ENCODE results near the gene RPS15A. TPM values are rescaled to one million over a fixed set of nuclear protein-coding genes. Genes with fewer than 3 reads are reported as not detected.

Gene RPS15A
- total and polyA plus RNA-seq, 4 donors = 349 to 1,185 (median 895) TPM

DNA sequence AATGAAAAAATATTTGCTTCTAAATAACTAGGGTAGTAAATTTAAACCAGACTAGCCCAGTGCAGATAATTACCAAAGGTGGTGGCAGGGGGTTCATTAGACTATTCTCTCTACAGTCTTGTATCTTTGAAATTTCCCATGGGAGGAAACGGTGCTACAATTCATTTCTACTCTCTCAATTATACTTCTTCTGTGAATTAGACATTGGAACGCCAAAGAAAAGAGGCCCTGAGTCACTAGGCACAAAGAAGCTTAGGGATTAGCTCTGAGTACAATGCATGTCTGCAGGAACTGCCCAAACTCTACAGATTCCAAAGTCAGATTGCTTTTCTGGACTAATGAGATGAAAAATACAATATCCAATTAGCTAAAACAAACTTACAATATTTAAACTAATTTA lies 41.9 kb upstream of the RPS15A start:
- Histone ChIP-seq H3K9me3 (ENCODE audit: control insufficient read depth in 4 of 4, low read length in 3 of 4) (no peaks in the 10 kb centered on the region), H3K9ac (ENCODE audit: low read depth in 1 of 2, low read length in 2 of 2) (no peak overlapping the region), H3K27ac (ENCODE audit: low read depth in 1 of 2, low read length in 2 of 2) (no peak overlapping the region), H3K4me1 (ENCODE audit: control insufficient read depth in 4 of 4, insufficient read depth in 4 of 4, low read length in 3 of 4) (peaks cover 0 to 3% (median 0%) of the 10 kb centered on the region in 4 donors), H3K4me3 (ENCODE audit: low read depth in 1 of 3, low read length in 3 of 3) (no peak overlapping the region), H3K27me3 (ENCODE audit: control insufficient read depth in 4 of 4, insufficient read depth in 4 of 4, low read length in 3 of 4) (no peaks in the 10 kb centered on the region), H3K36me3 (ENCODE audit: control insufficient read depth in 4 of 4, insufficient read depth in 3 of 4, low read depth in 1 of 4, low read length in 3 of 4) (peaks cover 12 to 88% (median 71%) of the 10 kb centered on the region in 4 donors)
- 92% methylated on average over 2 of the region's 2 CpGs for WGBS
- no peak for DNase-seq (ENCODE audit: low spot score)
- TF ChIP-seq TAF1 (conservative IDR thresholded peaks at IDR 0.05) = no peak
- TF ChIP-seq FOXA2 (IDR thresholded peaks at IDR 0.05) = no peak
- TF ChIP-seq, protein P1, sequence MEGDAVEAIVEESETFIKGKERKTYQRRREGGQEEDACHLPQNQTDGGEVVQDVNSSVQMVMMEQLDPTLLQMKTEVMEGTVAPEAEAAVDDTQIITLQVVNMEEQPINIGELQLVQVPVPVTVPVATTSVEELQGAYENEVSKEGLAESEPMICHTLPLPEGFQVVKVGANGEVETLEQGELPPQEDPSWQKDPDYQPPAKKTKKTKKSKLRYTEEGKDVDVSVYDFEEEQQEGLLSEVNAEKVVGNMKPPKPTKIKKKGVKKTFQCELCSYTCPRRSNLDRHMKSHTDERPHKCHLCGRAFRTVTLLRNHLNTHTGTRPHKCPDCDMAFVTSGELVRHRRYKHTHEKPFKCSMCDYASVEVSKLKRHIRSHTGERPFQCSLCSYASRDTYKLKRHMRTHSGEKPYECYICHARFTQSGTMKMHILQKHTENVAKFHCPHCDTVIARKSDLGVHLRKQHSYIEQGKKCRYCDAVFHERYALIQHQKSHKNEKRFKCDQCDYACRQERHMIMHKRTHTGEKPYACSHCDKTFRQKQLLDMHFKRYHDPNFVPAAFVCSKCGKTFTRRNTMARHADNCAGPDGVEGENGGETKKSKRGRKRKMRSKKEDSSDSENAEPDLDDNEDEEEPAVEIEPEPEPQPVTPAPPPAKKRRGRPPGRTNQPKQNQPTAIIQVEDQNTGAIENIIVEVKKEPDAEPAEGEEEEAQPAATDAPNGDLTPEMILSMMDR (IDR thresholded peaks at IDR 0.05; ENCODE audit: low read depth, low read length, missing input control) = no peak
- TF ChIP-seq, protein P2, sequence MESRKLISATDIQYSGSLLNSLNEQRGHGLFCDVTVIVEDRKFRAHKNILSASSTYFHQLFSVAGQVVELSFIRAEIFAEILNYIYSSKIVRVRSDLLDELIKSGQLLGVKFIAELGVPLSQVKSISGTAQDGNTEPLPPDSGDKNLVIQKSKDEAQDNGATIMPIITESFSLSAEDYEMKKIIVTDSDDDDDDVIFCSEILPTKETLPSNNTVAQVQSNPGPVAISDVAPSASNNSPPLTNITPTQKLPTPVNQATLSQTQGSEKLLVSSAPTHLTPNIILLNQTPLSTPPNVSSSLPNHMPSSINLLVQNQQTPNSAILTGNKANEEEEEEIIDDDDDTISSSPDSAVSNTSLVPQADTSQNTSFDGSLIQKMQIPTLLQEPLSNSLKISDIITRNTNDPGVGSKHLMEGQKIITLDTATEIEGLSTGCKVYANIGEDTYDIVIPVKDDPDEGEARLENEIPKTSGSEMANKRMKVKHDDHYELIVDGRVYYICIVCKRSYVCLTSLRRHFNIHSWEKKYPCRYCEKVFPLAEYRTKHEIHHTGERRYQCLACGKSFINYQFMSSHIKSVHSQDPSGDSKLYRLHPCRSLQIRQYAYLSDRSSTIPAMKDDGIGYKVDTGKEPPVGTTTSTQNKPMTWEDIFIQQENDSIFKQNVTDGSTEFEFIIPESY (IDR thresholded peaks at IDR 0.05) = no peak
- TF ChIP-seq, protein P3, sequence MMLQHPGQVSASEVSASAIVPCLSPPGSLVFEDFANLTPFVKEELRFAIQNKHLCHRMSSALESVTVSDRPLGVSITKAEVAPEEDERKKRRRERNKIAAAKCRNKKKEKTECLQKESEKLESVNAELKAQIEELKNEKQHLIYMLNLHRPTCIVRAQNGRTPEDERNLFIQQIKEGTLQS (IDR thresholded peaks at IDR 0.05) = no peak
- no peak for TF ChIP-seq JUND (IDR thresholded peaks at IDR 0.05)
- TF ChIP-seq NR2F2 (IDR thresholded peaks at IDR 0.05) = no peak
- no peak for TF ChIP-seq RXRA (IDR thresholded peaks at IDR 0.05)
- TF ChIP-seq, protein P4, sequence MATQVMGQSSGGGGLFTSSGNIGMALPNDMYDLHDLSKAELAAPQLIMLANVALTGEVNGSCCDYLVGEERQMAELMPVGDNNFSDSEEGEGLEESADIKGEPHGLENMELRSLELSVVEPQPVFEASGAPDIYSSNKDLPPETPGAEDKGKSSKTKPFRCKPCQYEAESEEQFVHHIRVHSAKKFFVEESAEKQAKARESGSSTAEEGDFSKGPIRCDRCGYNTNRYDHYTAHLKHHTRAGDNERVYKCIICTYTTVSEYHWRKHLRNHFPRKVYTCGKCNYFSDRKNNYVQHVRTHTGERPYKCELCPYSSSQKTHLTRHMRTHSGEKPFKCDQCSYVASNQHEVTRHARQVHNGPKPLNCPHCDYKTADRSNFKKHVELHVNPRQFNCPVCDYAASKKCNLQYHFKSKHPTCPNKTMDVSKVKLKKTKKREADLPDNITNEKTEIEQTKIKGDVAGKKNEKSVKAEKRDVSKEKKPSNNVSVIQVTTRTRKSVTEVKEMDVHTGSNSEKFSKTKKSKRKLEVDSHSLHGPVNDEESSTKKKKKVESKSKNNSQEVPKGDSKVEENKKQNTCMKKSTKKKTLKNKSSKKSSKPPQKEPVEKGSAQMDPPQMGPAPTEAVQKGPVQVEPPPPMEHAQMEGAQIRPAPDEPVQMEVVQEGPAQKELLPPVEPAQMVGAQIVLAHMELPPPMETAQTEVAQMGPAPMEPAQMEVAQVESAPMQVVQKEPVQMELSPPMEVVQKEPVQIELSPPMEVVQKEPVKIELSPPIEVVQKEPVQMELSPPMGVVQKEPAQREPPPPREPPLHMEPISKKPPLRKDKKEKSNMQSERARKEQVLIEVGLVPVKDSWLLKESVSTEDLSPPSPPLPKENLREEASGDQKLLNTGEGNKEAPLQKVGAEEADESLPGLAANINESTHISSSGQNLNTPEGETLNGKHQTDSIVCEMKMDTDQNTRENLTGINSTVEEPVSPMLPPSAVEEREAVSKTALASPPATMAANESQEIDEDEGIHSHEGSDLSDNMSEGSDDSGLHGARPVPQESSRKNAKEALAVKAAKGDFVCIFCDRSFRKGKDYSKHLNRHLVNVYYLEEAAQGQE (IDR thresholded peaks at IDR 0.05) = no peak
- no peak for TF ChIP-seq HNF4A (conservative IDR thresholded peaks at IDR 0.05)
- no peak for TF ChIP-seq YY1 (IDR thresholded peaks at IDR 0.05)
- TF ChIP-seq SP1 (IDR thresholded peaks at IDR 0.05) = no peak
- TF ChIP-seq RAD21 (IDR thresholded peaks at IDR 0.05) = no peak
- no peak for TF ChIP-seq GABPA (IDR thresholded peaks at IDR 0.05 in 1 of 2, conservative IDR thresholded peaks at IDR 0.05 in 1 of 2)
- no peak for TF ChIP-seq FOXA1 (IDR thresholded peaks at IDR 0.05)
- no peak for TF ChIP-seq HNF4G (IDR thresholded peaks at IDR 0.05)

DNA sequence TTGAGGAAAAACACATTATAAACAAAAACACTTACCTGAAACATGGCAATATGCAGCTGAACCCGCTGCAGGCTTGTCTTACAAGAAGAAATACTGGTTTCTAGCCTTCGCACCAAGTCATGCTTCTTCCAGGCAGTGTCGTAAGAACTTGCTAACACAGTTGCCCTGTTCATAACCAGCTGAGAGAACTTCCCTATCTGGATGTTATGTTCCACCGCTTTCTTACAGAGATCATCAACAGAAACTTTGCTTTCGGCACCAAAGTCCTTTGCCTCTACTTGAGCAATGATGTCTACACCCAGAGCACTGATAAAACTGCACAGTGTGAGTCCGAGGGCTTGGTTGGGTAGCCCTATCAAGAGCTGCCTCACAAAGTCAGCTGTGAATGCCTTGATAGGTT lies 39.1 kb upstream of the RPS15A start:
- Histone ChIP-seq H3K9ac (ENCODE audit: low read depth in 1 of 2, low read length in 2 of 2) (no peak overlapping the region), H3K4me3 (ENCODE audit: low read depth in 1 of 3, low read length in 3 of 3) (no peak overlapping the region), H3K9me3 (ENCODE audit: control insufficient read depth in 4 of 4, low read length in 3 of 4) (no peaks in the 10 kb centered on the region), H3K4me1 (ENCODE audit: control insufficient read depth in 4 of 4, insufficient read depth in 4 of 4, low read length in 3 of 4) (peaks cover 0 to 3% (median 0%) of the 10 kb centered on the region in 4 donors), H3K36me3 (ENCODE audit: control insufficient read depth in 4 of 4, insufficient read depth in 3 of 4, low read depth in 1 of 4, low read length in 3 of 4) (peaks cover 6 to 61% (median 46%) of the 10 kb centered on the region in 4 donors), H3K27ac (ENCODE audit: low read depth in 1 of 2, low read length in 2 of 2) (no peak overlapping the region), H3K27me3 (ENCODE audit: control insufficient read depth in 4 of 4, insufficient read depth in 4 of 4, low read length in 3 of 4) (no peaks in the 10 kb centered on the region)
- DNase-seq (ENCODE audit: low spot score) = no peak
- 97% methylated on average over 6 of the region's 6 CpGs for WGBS
- TF ChIP-seq TAF1 (conservative IDR thresholded peaks at IDR 0.05) (no peak), NR2F2 (IDR thresholded peaks at IDR 0.05) (no peak), FOXA2 (IDR thresholded peaks at IDR 0.05) (no peak), JUND (IDR thresholded peaks at IDR 0.05) (no peak), EGR1 (IDR thresholded peaks at IDR 0.05; ENCODE audit: low read depth in 2 of 2) (no peak), HNF4A (conservative IDR thresholded peaks at IDR 0.05) (no peak), RXRA (IDR thresholded peaks at IDR 0.05) (no peak), FOXA1 (IDR thresholded peaks at IDR 0.05) (no peak), SP1 (IDR thresholded peaks at IDR 0.05) (no peak), GABPA (IDR thresholded peaks at IDR 0.05 in 1 of 2, conservative IDR thresholded peaks at IDR 0.05 in 1 of 2) (no peak), RAD21 (IDR thresholded peaks at IDR 0.05) (no peak)
- TF ChIP-seq, protein P3 (IDR thresholded peaks at IDR 0.05) = no peak
- TF ChIP-seq, protein P5, sequence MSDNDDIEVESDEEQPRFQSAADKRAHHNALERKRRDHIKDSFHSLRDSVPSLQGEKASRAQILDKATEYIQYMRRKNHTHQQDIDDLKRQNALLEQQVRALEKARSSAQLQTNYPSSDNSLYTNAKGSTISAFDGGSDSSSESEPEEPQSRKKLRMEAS (IDR thresholded peaks at IDR 0.05) = no peak
- TF ChIP-seq, protein P2 (IDR thresholded peaks at IDR 0.05) = no peak
- TF ChIP-seq, protein P1 (IDR thresholded peaks at IDR 0.05; ENCODE audit: low read depth, low read length, missing input control) = no peak

All from liver (tissue), 9 donors.